Erythroblast (primary cell): ENCODE measurements around the gene PRKAR2B.
"Not testable (repeated sequence)": the region's sequence is repeated elsewhere in the genome, so short reads cannot be mapped to it uniquely, and the experiment has no call there.

Experiments used
- GATA1 ChIP-seq: IDR thresholded peaks from 2 replicates; pipeline ENCODE4 v1.6.1; 2011; ENCODE audit warnings: low read depth, mild to moderate bottlenecking, control low read depth, low read length, moderate library complexity
- POLR2A ChIP-seq: IDR thresholded peaks from 2 replicates; pipeline ENCODE4 v1.6.1; 2011; ENCODE audit warnings: mild to moderate bottlenecking, low read length

- TF ChIP-seq POLR2A, GATA1: not testable (repeated sequence)
These were observed 54.6 kb downstream of the PRKAR2B start for GRCh38 chr7:107099154-107099553.
